ENCODE results near the gene CST3. TPM values are rescaled to one million over a fixed set of nuclear protein-coding genes. Genes with fewer than 3 reads are reported as not detected.

Gene CST3
- total RNA-seq, 1 donor from 2014 or later, result 727 TPM

DNA sequence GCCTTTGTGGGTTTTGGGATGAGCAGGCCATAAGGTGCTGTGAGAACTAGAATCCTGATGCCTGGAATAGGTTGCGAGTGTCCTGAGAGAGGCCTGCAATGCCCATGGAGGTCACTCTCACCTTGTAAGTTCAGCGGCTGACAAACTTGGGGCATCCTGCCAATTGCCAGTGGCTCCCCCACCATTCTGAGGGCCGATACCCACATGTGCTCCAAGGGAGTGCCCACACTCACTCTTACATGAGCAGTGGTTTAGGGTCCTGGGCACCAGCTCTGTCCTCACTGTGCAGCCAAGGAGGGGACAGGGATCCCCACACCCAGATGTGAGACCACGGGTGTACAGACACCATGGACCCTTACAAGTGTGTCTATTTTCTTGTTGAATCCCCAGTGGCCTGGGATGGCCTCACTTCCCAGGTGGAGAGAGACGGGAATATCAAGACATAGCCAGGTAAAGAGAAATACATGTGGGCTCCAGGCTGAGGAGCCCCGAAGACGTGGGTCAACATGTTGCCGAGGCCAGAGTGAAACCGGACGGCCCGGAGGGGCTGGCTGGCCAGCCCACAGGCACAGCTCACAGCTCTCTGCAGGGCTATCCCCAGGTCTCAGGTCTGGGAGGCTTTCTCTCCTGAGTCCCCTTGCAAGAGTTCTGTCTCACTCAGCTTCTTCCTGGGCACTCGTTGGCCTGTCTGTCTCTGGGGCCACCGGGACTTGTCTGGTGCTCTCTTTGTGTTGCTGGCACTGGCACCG, 30.1 kb downstream of the CST3 start:
- Histone ChIP-seq H3K27ac (no peak overlapping the region), H3K36me3 (no peaks in the 10 kb centered on the region), H3K9me3 (no peaks in the 10 kb centered on the region), H3K27me3 (ENCODE audit: low read depth) (no peaks in the 10 kb centered on the region), H3K4me1 (no peaks in the 10 kb centered on the region), H3K4me3 (no peak overlapping the region)
- ATAC-seq (no peak), DNase-seq (no peak)
- intact Hi-C loops (cut with DNase I), result no loop called here
- TF ChIP-seq, protein P1, sequence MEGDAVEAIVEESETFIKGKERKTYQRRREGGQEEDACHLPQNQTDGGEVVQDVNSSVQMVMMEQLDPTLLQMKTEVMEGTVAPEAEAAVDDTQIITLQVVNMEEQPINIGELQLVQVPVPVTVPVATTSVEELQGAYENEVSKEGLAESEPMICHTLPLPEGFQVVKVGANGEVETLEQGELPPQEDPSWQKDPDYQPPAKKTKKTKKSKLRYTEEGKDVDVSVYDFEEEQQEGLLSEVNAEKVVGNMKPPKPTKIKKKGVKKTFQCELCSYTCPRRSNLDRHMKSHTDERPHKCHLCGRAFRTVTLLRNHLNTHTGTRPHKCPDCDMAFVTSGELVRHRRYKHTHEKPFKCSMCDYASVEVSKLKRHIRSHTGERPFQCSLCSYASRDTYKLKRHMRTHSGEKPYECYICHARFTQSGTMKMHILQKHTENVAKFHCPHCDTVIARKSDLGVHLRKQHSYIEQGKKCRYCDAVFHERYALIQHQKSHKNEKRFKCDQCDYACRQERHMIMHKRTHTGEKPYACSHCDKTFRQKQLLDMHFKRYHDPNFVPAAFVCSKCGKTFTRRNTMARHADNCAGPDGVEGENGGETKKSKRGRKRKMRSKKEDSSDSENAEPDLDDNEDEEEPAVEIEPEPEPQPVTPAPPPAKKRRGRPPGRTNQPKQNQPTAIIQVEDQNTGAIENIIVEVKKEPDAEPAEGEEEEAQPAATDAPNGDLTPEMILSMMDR (IDR thresholded peaks at IDR 0.05), result no peak

GRCh38 chr20:23606652-23607049, 31.1 kb downstream of the CST3 start:
- Histone ChIP-seq H3K4me1 (no peaks in the 10 kb centered on the region), H3K27ac (no peak overlapping the region), H3K9me3 (no peaks in the 10 kb centered on the region), H3K27me3 (ENCODE audit: low read depth) (no peaks in the 10 kb centered on the region), H3K4me3 (no peak overlapping the region), H3K36me3 (no peaks in the 10 kb centered on the region)
- DNase-seq (peak; percentile 76), ATAC-seq (peak; percentile 88 to 94)
- intact Hi-C loops (cut with DNase I), result no loop called here
- TF ChIP-seq, protein P1 (IDR thresholded peaks at IDR 0.05), result peak; percentile 87

DNA sequence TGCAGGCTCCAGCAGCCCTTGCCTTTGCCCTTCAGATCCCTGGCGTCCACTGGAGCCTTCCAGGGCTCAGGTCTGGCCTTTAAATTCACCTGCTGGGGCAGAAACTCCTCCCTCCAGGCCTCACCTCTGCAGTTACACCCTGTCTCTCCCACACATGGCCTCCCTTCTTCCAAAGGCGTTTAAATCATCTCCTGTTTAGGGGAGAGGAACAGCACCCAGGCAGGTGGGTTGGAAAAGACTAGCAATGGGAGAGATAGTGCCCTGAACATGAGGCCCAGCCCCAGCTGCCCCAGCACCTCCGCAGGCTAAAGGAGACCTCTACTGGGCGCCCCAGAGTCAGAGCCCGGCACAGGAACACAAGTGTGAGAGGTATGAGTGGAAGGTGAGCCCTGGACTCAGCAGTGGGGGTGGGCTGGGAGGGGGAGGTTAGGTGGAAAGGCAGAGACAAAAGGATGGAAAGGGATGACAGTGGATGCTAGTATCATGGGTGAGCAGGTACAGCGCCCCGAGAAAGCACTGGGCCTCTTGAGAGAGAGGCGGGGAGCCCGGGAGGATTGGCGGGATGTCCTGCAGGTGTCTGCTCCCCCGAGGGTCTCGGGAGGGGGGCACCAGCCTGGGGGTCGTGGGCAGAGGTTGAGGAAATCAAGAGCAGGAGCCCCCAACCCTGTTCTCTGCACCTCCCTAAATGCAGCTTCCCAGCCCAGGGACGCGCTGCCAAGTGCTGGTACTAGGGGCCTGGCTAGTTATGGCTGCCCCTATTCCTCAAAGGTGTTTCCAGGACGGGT, 31.7 kb downstream of the CST3 start, which contains the start of gene CST9:
Gene CST9 (minus strand): TSS at position 51 of the 785 bp plus-strand sequence. CDS start 53 bp downstream, outside the sequence.
- DNase-seq, result no peak
- ATAC-seq, result no peak
- no peaks in the 10 kb centered on the region for H3K36me3 ChIP-seq

DNA sequence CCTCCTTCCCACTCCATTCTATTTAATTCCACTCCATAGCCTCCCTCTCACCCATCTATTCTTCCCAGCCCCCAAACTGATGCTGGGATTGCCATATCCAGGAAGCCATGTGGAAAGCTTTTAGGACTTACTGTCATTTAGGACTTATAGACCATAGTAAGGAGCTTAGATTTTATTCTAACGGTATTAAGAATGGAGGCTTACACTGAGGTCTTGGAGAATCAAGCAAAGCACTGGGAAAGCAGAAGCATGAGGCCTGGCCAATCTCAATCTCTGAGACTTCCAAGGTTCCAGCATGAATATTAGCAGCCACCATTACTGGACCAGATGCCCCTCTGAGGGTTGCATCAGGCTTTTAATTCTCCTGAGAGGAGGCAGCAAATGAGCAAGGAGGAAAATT, 33.4 kb downstream of the CST3 start:
- Histone ChIP-seq H3K36me3 (no peaks in the 10 kb centered on the region), H3K4me1 (no peaks in the 10 kb centered on the region), H3K27ac (no peak overlapping the region), H3K27me3 (ENCODE audit: low read depth) (no peaks in the 10 kb centered on the region), H3K4me3 (no peak overlapping the region), H3K9me3 (no peaks in the 10 kb centered on the region)
- no peak for ATAC-seq
- DNase-seq, result no peak
- intact Hi-C loops (cut with DNase I), result no loop called here
- TF ChIP-seq, protein P1 (IDR thresholded peaks at IDR 0.05), result no peak

More for the DNA sequence above, 31.7 kb downstream of the CST3 start, which contains the start of gene CST9:
- H3K27me3 ChIP-seq (ENCODE audit: low read depth), result no peaks in the 10 kb centered on the region
- intact Hi-C loops (cut with DNase I), result no loop called here
- TF ChIP-seq, protein P1 (IDR thresholded peaks at IDR 0.05), result no peak
- H3K4me3 ChIP-seq, result no peak within 1 kb of the TSS
- H3K27ac ChIP-seq, result no peak within 1 kb of the TSS
- no peaks in the 10 kb centered on the region for H3K4me1 ChIP-seq
- H3K9me3 ChIP-seq, result no peaks in the 10 kb centered on the region

GRCh38 chr20:23603321-23603720, 34.4 kb downstream of the CST3 start:
- DNase-seq (no peak), ATAC-seq (no peak)
- intact Hi-C loops (cut with DNase I), result no loop called here
- TF ChIP-seq, protein P1 (IDR thresholded peaks at IDR 0.05), result no peak
- H3K27ac ChIP-seq, result no peak overlapping the region
- no peaks in the 10 kb centered on the region for H3K9me3 ChIP-seq
- H3K4me3 ChIP-seq, result no peak overlapping the region
- no peaks in the 10 kb centered on the region for H3K36me3 ChIP-seq
- no peaks in the 10 kb centered on the region for H3K27me3 ChIP-seq (ENCODE audit: low read depth)
- H3K4me1 ChIP-seq, result no peaks in the 10 kb centered on the region
